GM23338 (cell line): ENCODE results near the gene NCAPH2.

Source experiments
- CTCF ChIP-seq, 2 experiments: fragments of 200-600 bp in 1 of 2; sonication (generic) in 1 of 2; conservative IDR thresholded peaks; 2 replicates each; pipeline versions ENCODE4 v1.5.1 to v1.6.1; 2016 to 2017; ENCODE audit warnings: antibody characterized with exemption in 2 of 2, low read depth in 2 of 2, mild to moderate bottlenecking in 2 of 2, moderate library complexity in 1 of 2
- EZH2 ChIP-seq: fragments of 200-600 bp; sonication (generic); IDR thresholded peaks from one replicate; pipeline ENCODE4 v1.8.0; 2017; ENCODE audit warnings: antibody characterized with exemption, mild to moderate bottlenecking, low read depth; ENCODE audit not compliant: unreplicated experiment
- EZH2phosphoT487 ChIP-seq: fragments of 200-600 bp; sonication (generic); IDR thresholded peaks from one replicate; pipeline ENCODE4 v1.8.1; 2018; ENCODE audit warnings: antibody characterized with exemption; ENCODE audit not compliant: unreplicated experiment
- POLR2AphosphoS5 ChIP-seq: IDR thresholded peaks from 2 replicates; pipeline ENCODE4 v1.6.1; 2016; ENCODE audit warnings: antibody characterized with exemption, low read depth
- REST ChIP-seq: IDR thresholded peaks from one replicate; pipeline ENCODE4 v1.6.1; 2018; ENCODE audit warnings: antibody characterized with exemption; ENCODE audit not compliant: unreplicated experiment

- TF ChIP-seq POLR2AphosphoS5 (no peak), CTCF (conservative IDR thresholded peaks at IDR 0.05; ENCODE audit: low read depth in 2 of 2) (no peak), EZH2 (no peak), REST (no peak), EZH2phosphoT487 (no peak)
Observed at GRCh38 chr22:50564289-50564688, 56.3 kb downstream of the NCAPH2 start.
